HG03565 (cell line): ENCODE data around the gene PFN1.
"Not testable (repeated sequence)": the region's sequence is repeated elsewhere in the genome, so short reads cannot be mapped to it uniquely, and the experiment has no call there.

Source experiments
- ATAC-seq: cut with Tn5 transposase; IDR thresholded peaks from one replicate; pipeline ENCODE4 v1.9.1; 2021; ENCODE audit warnings: mild to moderate bottlenecking, moderate library complexity; ENCODE audit not compliant: unreplicated experiment

The PFN1 gene

GRCh38 chr17:4928881-4929280, 19.4 kb downstream of the PFN1 start:
- no peak for ATAC-seq

- ATAC-seq: not testable (repeated sequence)
Measured at GRCh38 chr17:4926577-4927335, 21.6 kb downstream of the PFN1 start.

- ATAC-seq: no peak
Measured at GRCh38 chr17:4921320-4921719, 27.0 kb downstream of the PFN1 start.

GRCh38 chr17:4920351-4921048, 27.8 kb downstream of the PFN1 start:
- ATAC-seq: no peak

- no peak for ATAC-seq
Measured at GRCh38 chr17:4919511-4920047, 28.8 kb downstream of the PFN1 start.

- not testable (repeated sequence) for ATAC-seq
Measured at GRCh38 chr17:4914551-4914950, 33.8 kb downstream of the PFN1 start.

- ATAC-seq: no peak
Measured at GRCh38 chr17:4913994-4914393, 34.3 kb downstream of the PFN1 start.

- no peak for ATAC-seq
Measured at GRCh38 chr17:4908711-4909496, 39.4 kb downstream of the PFN1 start.

- no peak for ATAC-seq
Measured at GRCh38 chr17:4908301-4908700, 40.0 kb downstream of the PFN1 start.

GRCh38 chr17:4906642-4907041, 41.7 kb downstream of the PFN1 start:
- not testable (repeated sequence) for ATAC-seq

- no peak for ATAC-seq
Measured at GRCh38 chr17:4903051-4903818, 45.1 kb downstream of the PFN1 start, which contains the start of gene CHRNE. Gene CHRNE (minus strand): TSS chr17:4903098. CDS start chr17:4903063, 35 bp downstream.

- no peak for ATAC-seq
Measured at GRCh38 chr17:4902540-4902939, 45.8 kb downstream of the PFN1 start.

- no peak for ATAC-seq
Measured at GRCh38 chr17:4901648-4902344, 46.5 kb downstream of the PFN1 start.

- ATAC-seq: no peak
Measured at GRCh38 chr17:4901108-4901647, 47.2 kb downstream of the PFN1 start.

- ATAC-seq: no peak
Measured at GRCh38 chr17:4900231-4901107, 47.9 kb downstream of the PFN1 start.

- peak; percentile 44 for ATAC-seq
Measured at GRCh38 chr17:4899341-4900230, 48.7 kb downstream of the PFN1 start, which contains the start of gene C17orf107. Gene C17orf107 (plus strand): TSS chr17:4899536. CDS start chr17:4899763, 227 bp downstream.

- no peak for ATAC-seq
Measured at GRCh38 chr17:4898927-4899326, 49.4 kb downstream of the PFN1 start.
